Osteocyte (in vitro differentiated cells): ENCODE measurements around the gene GNAT1. TPM values are rescaled to one million over a fixed set of nuclear protein-coding genes. Genes with fewer than 3 reads are reported as not detected.

Experiments
- DNase-seq: peaks from one replicate; pipeline ENCODE4 v3.0.0; 2021; ENCODE audit warnings: mixed read lengths; ENCODE audit not compliant: unreplicated experiment; ENCODE audit errors: extremely low spot score
- H3K27ac Mint-ChIP-seq: one replicate; pipeline ENCODE4 v1.8.0; 2021; ENCODE audit warnings: mild to moderate bottlenecking, mixed read lengths; ENCODE audit not compliant: unreplicated experiment
- H3K27me3 Mint-ChIP-seq: one replicate; pipeline ENCODE4 v1.8.0; 2021; ENCODE audit warnings: mixed read lengths; ENCODE audit not compliant: unreplicated experiment
- H3K36me3 Mint-ChIP-seq: one replicate; pipeline ENCODE4 v1.8.0; 2021; ENCODE audit warnings: mixed read lengths; ENCODE audit not compliant: unreplicated experiment
- H3K4me1 Mint-ChIP-seq: one replicate; pipeline ENCODE4 v1.8.0; 2021; ENCODE audit warnings: mixed read lengths; ENCODE audit not compliant: unreplicated experiment
- H3K4me3 Mint-ChIP-seq: one replicate; pipeline ENCODE4 v1.8.0; 2021; ENCODE audit warnings: mild to moderate bottlenecking, moderate library complexity, mixed read lengths; ENCODE audit not compliant: unreplicated experiment
- H3K9me3 Mint-ChIP-seq: one replicate; pipeline ENCODE4 v1.8.0; 2021; ENCODE audit warnings: mixed read lengths; ENCODE audit not compliant: unreplicated experiment
- CTCF ChIP-seq: fragments of 200-600 bp; sonication (generic); IDR thresholded peaks from 2 replicates; pipeline ENCODE4 v1.5.0; 2021; ENCODE audit warnings: antibody characterized with exemption, mild to moderate bottlenecking, moderate library complexity
- total RNA-seq: library from RNA; stranded (reverse); gene quantifications from 2 replicates; pipeline ENCODE4 v1.2.1, GENCODE V29; 2021

GNAT1 gene
- total RNA-seq, 1 donor from 2014 or later, result not detected

- H3K27ac Mint-ChIP-seq, result peak overlapping the region; percentile 68
Measured at GRCh38 chr3:50166620-50167019, 24.8 kb upstream of the GNAT1 start.

GRCh38 chr3:50167069-50167840 lies 24.2 kb upstream of the GNAT1 start:
- H3K27me3 Mint-ChIP-seq, result no peaks in the 10 kb centered on the region
- peaks cover 50% of the 10 kb centered on the region for H3K4me1 Mint-ChIP-seq
- H3K36me3 Mint-ChIP-seq, result no peaks in the 10 kb centered on the region
- H3K27ac Mint-ChIP-seq, result peak overlapping the region; percentile 68
- no peak for TF ChIP-seq CTCF
- H3K4me3 Mint-ChIP-seq, result no peak overlapping the region
- no peaks in the 10 kb centered on the region for H3K9me3 Mint-ChIP-seq
- no peak for DNase-seq

More at GRCh38 chr3:50166620-50167019, 24.8 kb upstream of the GNAT1 start:
- DNase-seq, result no peak
- Mint-ChIP-seq H3K4me3 (no peak overlapping the region), H3K36me3 (no peaks in the 10 kb centered on the region), H3K27me3 (no peaks in the 10 kb centered on the region), H3K9me3 (no peaks in the 10 kb centered on the region), H3K4me1 (peaks cover 50% of the 10 kb centered on the region)
- no peak for TF ChIP-seq CTCF

- Mint-ChIP-seq H3K9me3 (no peaks in the 10 kb centered on the region), H3K36me3 (no peaks in the 10 kb centered on the region), H3K27me3 (no peaks in the 10 kb centered on the region), H3K4me1 (peaks cover 46% of the 10 kb centered on the region), H3K27ac (no peak overlapping the region), H3K4me3 (no peak overlapping the region)
- no peak for TF ChIP-seq CTCF
- no peak for DNase-seq
Measured at GRCh38 chr3:50167841-50168209, 23.6 kb upstream of the GNAT1 start.

- H3K27me3 Mint-ChIP-seq, result no peaks in the 10 kb centered on the region
- H3K9me3 Mint-ChIP-seq, result no peaks in the 10 kb centered on the region
- no peak for DNase-seq
- H3K4me3 Mint-ChIP-seq, result no peak overlapping the region
- no peak overlapping the region for H3K27ac Mint-ChIP-seq
- H3K36me3 Mint-ChIP-seq, result no peaks in the 10 kb centered on the region
- no peak for TF ChIP-seq CTCF
- peaks cover 43% of the 10 kb centered on the region for H3K4me1 Mint-ChIP-seq
Measured at GRCh38 chr3:50168388-50168787, 23.0 kb upstream of the GNAT1 start.

GRCh38 chr3:50168791-50169190 lies 22.6 kb upstream of the GNAT1 start:
- Mint-ChIP-seq H3K27ac (no peak overlapping the region), H3K27me3 (no peaks in the 10 kb centered on the region), H3K4me3 (no peak overlapping the region), H3K36me3 (no peaks in the 10 kb centered on the region), H3K4me1 (peaks cover 39% of the 10 kb centered on the region), H3K9me3 (no peaks in the 10 kb centered on the region)
- no peak for DNase-seq
- no peak for TF ChIP-seq CTCF
